Measurements from ENCODE around the gene PRKN.

PRKN gene

GRCh38 chr6:162493917-162494316 is 233.6 kb downstream of the PRKN start:
- Histone ChIP-seq H3K9me3 (ENCODE audit: low read length) (no peaks in the 10 kb centered on the region), H4K20me1 (ENCODE audit: insufficient read depth, low read length) (no peaks in the 10 kb centered on the region), H3K27ac (ENCODE audit: low read depth, low read length, poor library complexity, severe bottlenecking) (no peak overlapping the region), H2AFZ (ENCODE audit: low read length) (no peak overlapping the region), H3K79me2 (ENCODE audit: insufficient read depth, low read length) (no peaks in the 10 kb centered on the region), H3F3A (ENCODE audit: insufficient read depth, low read length) (no peaks in the 10 kb centered on the region), H3K4me3 (ENCODE audit: low read depth, low read length, poor library complexity, severe bottlenecking) (no peak overlapping the region), H3K9ac (ENCODE audit: low read length) (no peak overlapping the region), H3K4me1 (ENCODE audit: insufficient read depth, low read length, severe bottlenecking) (no peaks in the 10 kb centered on the region), H3K36me3 (ENCODE audit: insufficient read depth, low read length) (no peaks in the 10 kb centered on the region), H3K27me3 (ENCODE audit: insufficient read depth, low read length) (no peaks in the 10 kb centered on the region), H3K4me2 (ENCODE audit: low read length) (no peak overlapping the region), H3K9me2 (ENCODE audit: low read depth, low read length) (no peaks in the 10 kb centered on the region)
- TF ChIP-seq CTCF (IDR thresholded peaks at IDR 0.05; ENCODE audit: low read length) (no peak), EZH2 (IDR thresholded peaks at IDR 0.05; ENCODE audit: borderline replicate concordance, low read length) (no peak)

GRCh38 chr6:162491637-162492036 is 235.9 kb downstream of the PRKN start:
- Histone ChIP-seq H3K4me3 (ENCODE audit: low read depth, low read length, poor library complexity, severe bottlenecking) (no peak overlapping the region), H3K9ac (ENCODE audit: low read length) (no peak overlapping the region), H3F3A (ENCODE audit: insufficient read depth, low read length) (no peaks in the 10 kb centered on the region), H2AFZ (ENCODE audit: low read length) (no peak overlapping the region), H3K9me2 (ENCODE audit: low read depth, low read length) (no peaks in the 10 kb centered on the region), H3K9me3 (ENCODE audit: low read length) (no peaks in the 10 kb centered on the region), H3K4me2 (ENCODE audit: low read length) (no peak overlapping the region), H3K36me3 (ENCODE audit: insufficient read depth, low read length) (no peaks in the 10 kb centered on the region), H3K27me3 (ENCODE audit: insufficient read depth, low read length) (no peaks in the 10 kb centered on the region), H3K79me2 (ENCODE audit: insufficient read depth, low read length) (no peaks in the 10 kb centered on the region), H4K20me1 (ENCODE audit: insufficient read depth, low read length) (no peaks in the 10 kb centered on the region), H3K27ac (ENCODE audit: low read depth, low read length, poor library complexity, severe bottlenecking) (no peak overlapping the region), H3K4me1 (ENCODE audit: insufficient read depth, low read length, severe bottlenecking) (no peaks in the 10 kb centered on the region)
- TF ChIP-seq CTCF (IDR thresholded peaks at IDR 0.05; ENCODE audit: low read length): no peak
- TF ChIP-seq EZH2 (IDR thresholded peaks at IDR 0.05; ENCODE audit: borderline replicate concordance, low read length): no peak

- H3F3A ChIP-seq (ENCODE audit: insufficient read depth, low read length): no peaks in the 10 kb centered on the region
- H3K9me3 ChIP-seq (ENCODE audit: low read length): no peaks in the 10 kb centered on the region
- H3K4me2 ChIP-seq (ENCODE audit: low read length): no peak overlapping the region
- no peaks in the 10 kb centered on the region for H3K79me2 ChIP-seq (ENCODE audit: insufficient read depth, low read length)
- no peak overlapping the region for H3K27ac ChIP-seq (ENCODE audit: low read depth, low read length, poor library complexity, severe bottlenecking)
- no peaks in the 10 kb centered on the region for H3K27me3 ChIP-seq (ENCODE audit: insufficient read depth, low read length)
- TF ChIP-seq EZH2 (IDR thresholded peaks at IDR 0.05; ENCODE audit: borderline replicate concordance, low read length) (no peak), CTCF (IDR thresholded peaks at IDR 0.05; ENCODE audit: low read length) (no peak)
- H3K4me1 ChIP-seq (ENCODE audit: insufficient read depth, low read length, severe bottlenecking): no peaks in the 10 kb centered on the region
- H2AFZ ChIP-seq (ENCODE audit: low read length): no peak overlapping the region
- no peak overlapping the region for H3K4me3 ChIP-seq (ENCODE audit: low read depth, low read length, poor library complexity, severe bottlenecking)
- H3K36me3 ChIP-seq (ENCODE audit: insufficient read depth, low read length): no peaks in the 10 kb centered on the region
- H4K20me1 ChIP-seq (ENCODE audit: insufficient read depth, low read length): no peaks in the 10 kb centered on the region
- H3K9me2 ChIP-seq (ENCODE audit: low read depth, low read length): no peaks in the 10 kb centered on the region
- no peak overlapping the region for H3K9ac ChIP-seq (ENCODE audit: low read length)
Measured at GRCh38 chr6:162489101-162489976, 238.2 kb downstream of the PRKN start.

All from OCI-LY1 (cell line).